CD4-positive, alpha-beta T cell treated with Interleukin-15 for 4 hours (primary cell): ENCODE results near the gene THSD4.
A peak's percentile ranks its signal among the peaks of the same experiment; 100 is the strongest.
"Not testable (repeated sequence)": the region's sequence is repeated elsewhere in the genome, so short reads cannot be mapped to it uniquely, and the experiment has no call there.

Source experiments
- DNase-seq: peaks from one replicate; pipeline ENCODE4 v3.0.0-alpha.2; 2020; ENCODE audit warnings: low spot score

Gene THSD4

GRCh38 chr15:71723344-71723743, 608.1 kb downstream of the THSD4 start:
- DNase-seq = no peak

GRCh38 chr15:71725207-71725955, 610.1 kb downstream of the THSD4 start:
- DNase-seq = not testable (repeated sequence)

- DNase-seq = no peak
These were observed 613.6 kb downstream of the THSD4 start for GRCh38 chr15:71728881-71729280.

- DNase-seq = no peak
These were observed 614.0 kb downstream of the THSD4 start for GRCh38 chr15:71729319-71729718.

- DNase-seq = peak; percentile 24
These were observed 615.2 kb downstream of the THSD4 start for GRCh38 chr15:71730277-71731144.

- no peak for DNase-seq
These were observed 617.4 kb downstream of the THSD4 start for GRCh38 chr15:71732636-71733035.

GRCh38 chr15:71733122-71733521, 617.9 kb downstream of the THSD4 start:
- no peak for DNase-seq

GRCh38 chr15:71734709-71735384, 619.6 kb downstream of the THSD4 start:
- DNase-seq = no peak

GRCh38 chr15:71735385-71735757, 620.1 kb downstream of the THSD4 start:
- DNase-seq = no peak

GRCh38 chr15:71736286-71736947, 621.1 kb downstream of the THSD4 start:
- no peak for DNase-seq

GRCh38 chr15:71737761-71738160, 622.5 kb downstream of the THSD4 start:
- no peak for DNase-seq

GRCh38 chr15:71739355-71739754, 624.1 kb downstream of the THSD4 start:
- DNase-seq = no peak

GRCh38 chr15:71742964-71743363, 627.7 kb downstream of the THSD4 start:
- DNase-seq = no peak

- peak; percentile 56 for DNase-seq
These were observed 628.7 kb downstream of the THSD4 start for GRCh38 chr15:71743861-71744382.

GRCh38 chr15:71746719-71747118, 631.4 kb downstream of the THSD4 start:
- DNase-seq = no peak

GRCh38 chr15:71747128-71748083, 632.1 kb downstream of the THSD4 start:
- no peak for DNase-seq

GRCh38 chr15:71748293-71748718, 633.0 kb downstream of the THSD4 start:
- DNase-seq = no peak

GRCh38 chr15:71749500-71749899, 634.2 kb downstream of the THSD4 start:
- DNase-seq = no peak

- DNase-seq = no peak
These were observed 636.9 kb downstream of the THSD4 start for GRCh38 chr15:71752128-71752527.

- DNase-seq = no peak
These were observed 637.5 kb downstream of the THSD4 start for GRCh38 chr15:71752604-71753289.
